Activated effector memory CD4-positive, alpha-beta T cell treated with anti-CD3 and anti-CD28 coated beads, Interleukin-2, amount 50 U/mL, for 16 hours (primary cell): ENCODE data around the gene NAA10.

Experiments
- DNase-seq: peaks from one replicate; pipeline ENCODE4 v3.0.0-alpha.2; 2020

NAA10 gene

GRCh38 chrX:153948002-153948466 lies 13.2 kb upstream of the NAA10 start:
- no peak for DNase-seq

DNA sequence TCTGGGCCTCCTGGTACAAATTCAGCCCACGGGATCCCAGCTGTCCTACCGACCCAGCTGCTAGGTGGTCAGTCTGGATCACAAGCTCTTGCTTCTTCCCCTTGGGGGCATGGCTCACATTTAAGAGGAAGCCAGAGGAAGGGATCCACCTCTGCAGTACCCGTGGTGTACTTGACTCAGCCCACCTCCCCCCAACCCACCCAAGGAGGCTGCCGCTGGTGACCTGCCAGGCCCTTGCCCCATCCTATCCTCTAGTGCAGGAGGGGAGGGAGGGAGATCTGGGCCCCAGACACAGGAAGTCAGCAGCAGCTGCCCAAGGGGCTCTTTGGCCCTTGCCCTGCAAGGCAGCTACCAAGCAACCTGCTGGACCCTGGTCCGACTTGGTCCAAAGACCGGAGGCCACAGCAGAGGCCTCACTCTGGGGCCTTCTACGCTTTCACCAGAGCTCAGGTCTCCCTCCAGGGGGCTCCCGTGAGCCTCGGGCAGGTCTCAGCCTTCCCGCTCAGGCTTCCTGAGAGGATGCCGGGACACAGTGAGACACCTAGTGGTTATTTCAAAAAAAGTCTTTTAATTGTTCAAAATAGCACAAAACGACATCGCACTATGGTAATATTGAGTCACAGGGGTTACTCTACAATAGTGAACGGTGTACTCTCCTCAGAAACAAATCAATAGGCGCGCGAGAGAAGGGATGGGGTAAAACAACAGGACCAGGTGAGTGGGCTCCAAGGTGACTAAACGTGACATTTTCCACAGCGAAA lies 12.4 kb upstream of the NAA10 start:
- peak; percentile 90 for DNase-seq

DNA sequence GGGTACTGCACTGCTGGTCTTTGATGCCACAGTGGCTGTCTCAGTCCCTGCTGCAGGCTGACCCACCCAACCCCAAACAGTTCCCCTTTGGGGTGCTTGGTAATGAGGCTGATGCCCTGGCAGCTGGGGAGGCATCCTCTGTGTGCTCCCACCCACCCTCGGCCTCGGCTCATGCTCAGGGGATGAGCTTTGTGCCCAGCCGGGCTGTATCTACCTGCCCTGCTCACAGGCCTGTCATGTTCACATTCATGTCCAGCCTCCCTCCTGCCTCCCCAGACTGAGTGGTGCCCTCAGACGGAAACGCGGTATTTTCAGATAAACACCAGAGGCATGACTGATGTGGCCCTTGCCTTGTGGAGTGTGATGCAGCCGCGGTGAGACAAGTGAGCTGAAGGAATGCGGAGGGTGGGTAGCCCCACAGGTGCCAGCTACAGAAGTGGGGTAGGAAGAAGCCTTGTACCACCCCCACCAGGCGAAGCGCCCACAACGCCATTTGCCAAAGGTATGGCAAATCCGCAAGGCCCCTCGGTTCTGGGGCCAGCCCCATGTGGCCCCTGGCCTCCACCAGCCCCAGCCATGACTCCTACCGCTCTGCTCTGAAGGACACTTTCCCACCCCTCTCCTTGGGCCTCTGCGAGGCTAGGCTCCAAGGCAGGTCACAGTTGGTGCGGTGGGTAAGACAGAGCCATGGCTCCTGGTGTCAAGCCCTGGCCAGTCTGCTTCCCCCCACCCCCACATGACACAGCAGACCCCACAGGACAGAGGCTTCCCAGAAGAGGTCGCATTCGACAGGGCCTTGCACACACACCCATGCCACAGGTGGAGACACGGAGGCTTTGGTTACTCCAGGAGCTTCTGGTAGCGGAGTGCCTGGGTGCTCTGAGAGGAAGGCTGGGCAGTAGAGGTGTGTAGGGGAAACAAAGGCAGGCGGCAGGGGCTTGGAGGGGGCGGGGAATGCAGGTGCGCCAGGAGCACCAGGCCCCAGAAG lies 11.4 kb upstream of the NAA10 start:
- DNase-seq: no peak

- DNase-seq: no peak
These were observed 9.9 kb upstream of the NAA10 start for GRCh38 chrX:153944800-153945150.

- peak; percentile 79 for DNase-seq
These were observed 9.4 kb upstream of the NAA10 start, which contains the start of gene RENBP for GRCh38 chrX:153944140-153944799. Gene RENBP (minus strand): TSS chrX:153944643. CDS start chrX:153944610, 33 bp downstream.

DNA sequence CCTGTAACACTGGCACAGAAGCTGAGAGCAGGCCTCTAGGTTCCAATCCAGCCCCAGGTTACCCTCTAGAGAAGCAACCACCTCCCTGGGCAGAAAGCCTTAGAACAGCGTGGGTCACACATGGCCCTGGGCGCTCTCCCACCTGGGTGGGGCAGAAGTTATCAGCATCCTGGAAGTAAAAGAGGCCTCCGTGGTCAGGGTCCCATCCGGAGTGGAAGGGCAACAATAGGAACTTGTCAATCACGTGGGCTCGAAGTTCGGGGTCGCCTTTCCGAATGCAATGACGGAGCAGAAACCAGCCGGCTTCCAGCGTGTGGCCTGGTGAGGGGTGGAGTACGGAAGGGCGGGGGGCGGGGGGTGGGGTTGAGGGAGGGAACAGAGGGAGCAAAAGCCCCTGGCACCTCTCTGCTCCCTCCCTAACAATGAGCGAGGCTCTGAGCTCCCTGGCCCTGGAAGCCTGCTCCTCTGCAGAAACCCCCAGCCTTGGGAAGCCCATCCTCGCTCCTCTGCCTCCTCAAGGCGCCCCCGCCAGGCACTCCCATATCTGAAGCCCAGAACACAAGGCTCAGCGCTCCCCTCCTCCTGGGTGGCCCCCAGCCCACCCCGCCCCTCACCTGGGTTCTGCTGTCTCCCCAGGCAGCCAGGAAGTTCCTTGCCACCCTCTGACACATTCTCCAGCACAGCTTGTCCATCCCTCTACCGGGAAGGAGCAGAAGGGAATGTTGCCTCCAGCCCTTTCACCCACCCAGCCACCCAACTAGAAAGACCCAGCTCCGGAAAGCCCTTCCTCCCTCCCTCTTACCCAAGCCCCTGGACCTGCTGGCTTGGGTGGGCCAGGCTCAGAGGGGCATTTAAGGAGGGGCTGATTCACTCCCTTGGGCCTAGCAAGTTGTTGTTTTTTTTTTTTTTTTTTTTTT lies 6.8 kb upstream of the NAA10 start:
- no peak for DNase-seq

- no peak for DNase-seq
These were observed 4.7 kb upstream of the NAA10 start for GRCh38 chrX:153939573-153939972.

GRCh38 chrX:153938226-153938786 lies 3.5 kb upstream of the NAA10 start:
- no peak for DNase-seq

GRCh38 chrX:153937056-153937455 lies 2.2 kb upstream of the NAA10 start:
- DNase-seq: no peak

DNA sequence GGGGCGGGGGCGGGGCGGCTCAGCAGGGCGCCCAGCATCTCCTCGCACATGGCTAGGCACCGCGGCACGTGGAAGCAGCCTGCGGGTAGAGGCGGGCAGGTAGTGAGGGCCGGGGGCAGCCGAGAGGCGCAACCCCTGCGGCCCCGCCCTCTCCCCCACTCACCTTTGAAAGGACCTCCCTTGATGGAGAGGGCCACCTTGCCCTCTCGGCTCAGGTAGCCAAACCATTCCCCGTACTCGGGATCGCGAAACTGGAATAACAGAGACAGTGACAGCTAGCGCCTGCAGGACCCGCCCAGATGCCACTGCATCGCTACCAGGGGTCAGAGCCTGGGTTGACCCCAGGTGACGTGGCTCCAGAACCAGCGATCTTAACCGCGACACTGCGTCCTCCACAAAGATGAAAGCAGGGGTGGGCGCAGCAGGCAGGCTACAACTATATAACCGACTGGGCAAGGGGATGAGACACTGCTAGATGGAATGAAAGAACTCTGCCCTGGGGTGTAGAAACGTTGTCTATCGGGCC lies 552 bp upstream of the NAA10 start:
- no peak for DNase-seq

DNA sequence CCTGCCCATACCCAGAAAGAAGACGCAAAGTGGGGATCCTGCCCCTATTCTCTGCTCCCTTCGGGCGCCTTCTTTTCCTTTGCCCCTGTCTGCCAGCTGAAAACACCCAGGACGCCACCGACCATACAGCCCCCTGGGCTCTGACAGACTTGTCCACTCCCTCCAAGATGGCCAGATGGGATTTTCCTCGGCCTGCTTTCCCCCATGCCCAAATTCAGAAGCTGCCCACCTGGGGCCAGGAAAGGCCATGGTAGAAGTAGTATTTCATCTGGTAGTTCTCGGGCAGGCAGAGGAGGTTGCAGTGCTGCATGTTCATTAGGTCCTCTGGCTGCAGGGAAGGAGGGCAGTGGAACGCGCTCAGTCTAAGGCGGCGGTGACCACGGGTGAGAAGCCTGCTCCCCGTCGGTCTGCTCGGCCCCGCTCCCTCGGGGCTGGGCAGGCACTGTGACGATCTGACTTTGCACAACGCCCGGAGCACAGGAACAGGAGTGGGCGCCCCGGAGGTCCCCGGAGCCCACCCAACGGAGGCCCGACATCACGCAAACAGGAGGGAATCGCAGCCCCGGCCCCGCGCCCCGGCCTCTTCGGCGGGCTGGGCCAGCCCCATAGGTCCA lies 582 bp downstream of the NAA10 start:
- DNase-seq: no peak

GRCh38 chrX:153933748-153934147 lies 1.1 kb downstream of the NAA10 start:
- no peak for DNase-seq

DNA sequence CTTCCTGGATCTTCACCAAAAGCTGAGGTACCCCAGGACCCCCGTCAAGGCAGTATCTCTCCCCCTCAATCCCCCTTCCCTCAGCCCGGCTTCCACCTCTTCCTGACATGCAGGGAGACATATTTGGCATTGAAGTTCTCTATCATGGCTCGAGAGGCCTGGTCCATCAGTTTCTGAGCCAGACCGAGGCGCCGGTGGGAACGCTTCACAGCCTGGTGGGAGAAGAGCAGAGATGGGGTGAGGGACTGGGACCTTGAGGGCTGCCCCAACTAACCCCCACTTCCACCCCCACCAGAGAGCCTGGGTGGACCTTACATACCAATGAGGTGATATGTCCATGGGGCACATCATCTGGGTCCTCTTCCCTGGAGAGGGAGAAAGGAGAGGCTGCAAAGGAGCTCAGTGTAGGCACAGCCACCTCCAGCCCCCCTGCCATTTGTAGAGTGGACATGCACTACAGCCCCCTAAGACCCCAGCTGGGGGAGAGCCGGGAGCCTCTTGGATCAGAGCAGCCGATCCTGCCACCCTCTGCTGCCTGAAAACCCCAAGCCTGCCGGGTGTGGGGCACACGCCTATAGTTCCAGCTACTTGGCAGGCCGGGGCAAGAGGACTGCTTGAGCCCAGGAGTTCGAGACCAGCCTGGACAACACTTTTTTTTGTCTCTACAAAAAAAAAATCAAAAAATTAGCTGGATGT lies 2.5 kb downstream of the NAA10 start:
- no peak for DNase-seq

GRCh38 chrX:153931748-153932147 lies 3.1 kb downstream of the NAA10 start:
- DNase-seq: no peak

DNA sequence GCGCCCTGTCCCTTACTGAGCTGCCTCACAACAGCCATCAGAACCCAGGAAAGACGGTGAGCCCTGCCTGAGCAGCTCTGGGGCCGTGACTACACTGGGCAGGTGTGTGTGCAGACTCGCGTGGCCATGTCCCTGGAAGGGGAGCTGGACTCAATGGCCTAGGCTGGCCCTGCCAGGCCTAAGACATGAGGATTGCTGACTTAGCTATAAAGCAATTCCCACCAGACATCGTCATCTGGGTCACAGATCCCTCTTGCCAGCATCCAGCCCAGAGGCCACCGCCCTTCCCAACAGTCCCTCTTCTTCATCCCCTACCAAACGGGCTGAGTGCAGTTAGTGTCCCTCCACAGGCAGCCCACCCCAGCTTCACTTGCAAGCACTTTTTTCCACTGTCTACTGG lies 3.7 kb downstream of the NAA10 start:
- DNase-seq: no peak

DNA sequence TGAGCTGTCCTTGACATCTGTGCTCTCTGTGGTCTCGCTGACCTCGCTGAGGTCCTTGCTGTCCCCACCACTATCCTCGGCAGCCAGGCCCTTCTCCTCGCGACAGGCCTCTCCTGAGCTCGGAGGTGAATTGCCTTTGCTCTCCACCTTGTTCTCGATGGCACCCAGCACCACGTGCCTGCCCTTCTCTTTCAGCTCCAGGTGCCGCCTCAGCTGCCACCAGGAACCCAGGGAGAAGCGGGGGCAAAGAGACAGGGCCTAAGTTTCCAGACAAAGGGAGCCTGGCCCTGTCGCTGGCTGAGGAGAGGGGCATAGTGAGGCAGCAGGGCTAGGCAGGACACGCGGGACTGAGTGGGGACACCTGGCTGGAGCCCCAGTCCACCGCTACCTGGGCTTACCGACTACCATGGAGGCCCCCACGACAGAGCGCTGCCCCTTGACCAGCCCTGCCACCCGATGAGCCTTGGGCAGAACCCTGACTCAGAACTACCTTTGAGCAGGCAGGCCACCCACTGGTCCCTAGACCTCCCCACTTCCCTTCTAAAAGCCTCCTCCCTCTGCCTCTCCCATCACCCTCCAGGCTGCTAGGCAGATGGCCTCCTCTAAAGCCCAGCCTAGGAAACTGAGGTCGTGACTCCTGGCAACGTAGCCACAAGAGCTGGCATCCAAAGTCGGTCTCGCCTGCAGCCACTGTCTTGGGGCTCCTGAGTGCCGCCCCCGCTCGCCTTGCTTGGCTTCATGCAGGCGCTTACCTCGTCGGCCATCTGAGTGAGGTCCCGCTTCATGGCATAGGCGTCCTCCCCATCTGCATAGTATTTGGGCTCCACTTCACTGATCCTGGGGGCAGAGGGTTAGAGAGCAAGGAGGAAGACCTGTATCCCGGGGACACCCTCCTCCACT lies 4.6 kb downstream of the NAA10 start:
- no peak for DNase-seq

DNA sequence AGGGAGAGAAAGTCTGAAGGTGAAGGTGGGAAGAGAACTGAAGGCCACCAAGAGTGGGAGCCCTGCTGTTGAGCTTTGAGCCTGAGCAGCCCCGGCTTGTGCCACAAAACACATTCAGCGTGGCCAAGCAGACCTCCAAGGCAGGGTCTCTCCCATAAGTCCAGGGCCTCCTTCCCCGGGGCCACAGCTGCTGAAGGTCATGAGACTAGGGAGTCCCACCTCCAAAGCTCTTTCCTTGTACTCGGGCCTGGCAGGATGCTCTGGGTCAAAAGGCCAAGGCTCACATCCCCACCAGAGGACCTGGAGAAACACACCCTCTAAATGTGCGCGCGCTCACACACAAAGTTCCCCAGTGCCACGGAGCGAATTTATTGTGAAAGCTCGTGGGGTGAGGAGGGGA lies 5.3 kb downstream of the NAA10 start:
- DNase-seq: no peak

- no peak for DNase-seq
These were observed 6.0 kb downstream of the NAA10 start for GRCh38 chrX:153928846-153929245.
